ENCODE results near the gene PRSS2. TPM values are rescaled to one million over a fixed set of nuclear protein-coding genes. Genes with fewer than 3 reads are reported as not detected.
A peak's percentile ranks its signal among the peaks of the same experiment; 100 is the strongest.

The PRSS2 gene
- polyA plus RNA-seq, 3 donors, result not detected

- Mint-ChIP-seq H3K27ac (peak overlapping the region in 3 of 7 donors; percentile 27 to 46 (median 43)), H3K4me3 (peak overlapping the region in 1 of 2 donors; percentile 13), H3K9me3 (peaks cover 0 to 4% (median 0%) of the 10 kb centered on the region in 7 donors), H3K27me3 (ENCODE audit: low read depth in 3 of 3) (peaks cover 0 to 3% (median 1%) of the 10 kb centered on the region in 3 donors), H3K4me1 (peaks cover 8% of the 10 kb centered on the region), H3K36me3 (no peaks in the 10 kb centered on the region)
- Histone ChIP-seq H3K36me3 (replicated peaks in 1 of 2; ENCODE audit: control insufficient read depth in 1 of 2, insufficient read depth in 2 of 2, low read length in 2 of 2) (no peaks in the 10 kb centered on the region), H3K9ac (ENCODE audit: insufficient read depth, low read length, poor library complexity, severe bottlenecking) (no peak overlapping the region), H3K4me2 (replicated peaks; ENCODE audit: extremely low read depth, low read length, poor library complexity, severe bottlenecking) (no peak overlapping the region), H3K9me3 (replicated peaks in 1 of 2; ENCODE audit: control insufficient read depth in 1 of 2, insufficient read depth in 1 of 2, low read length in 2 of 2) (no peaks in the 10 kb centered on the region), H3K27me3 (ENCODE audit: control insufficient read depth in 2 of 2, insufficient read depth in 2 of 2, low read length in 2 of 2) (no peaks in the 10 kb centered on the region), H3K27ac (ENCODE audit: low read depth in 1 of 2, low read length in 2 of 2) (no peak overlapping the region), H3K4me3 (replicated peaks in 1 of 3; ENCODE audit: low read depth in 2 of 3, low read length in 3 of 3) (no peak overlapping the region), H3K79me2 (ENCODE audit: insufficient read depth, low read length) (no peaks in the 10 kb centered on the region), H2AFZ (ENCODE audit: insufficient read depth, low read depth, low read length, poor library complexity, severe bottlenecking) (no peak overlapping the region), H3K4me1 (ENCODE audit: control insufficient read depth in 1 of 2, insufficient read depth in 2 of 2, low read length in 2 of 2) (peaks cover 3 to 4% of the 10 kb centered on the region in 2 donors), H4K20me1 (ENCODE audit: insufficient read depth, low read length) (no peaks in the 10 kb centered on the region)
- no peak for DNase-seq
- intact Hi-C loops (cut with micrococcal nuclease), result loop anchor here in 1 of 2 donors (10.0 kb wide), 1 partner anchor 263 kb away; no protein-coding TSS in a partner anchor
- no CpG with 5 or more reads among the region's 6 CpGs for WGBS (ENCODE audit: insufficient coverage)
- TF ChIP-seq CTCF (IDR thresholded peaks at IDR 0.05), result no peak
Measured at GRCh38 chr7:142787783-142788182, 17.0 kb downstream of the PRSS2 start.

GRCh38 chr7:142788303-142789289 lies 17.8 kb downstream of the PRSS2 start:
- H3K9me3 ChIP-seq (replicated peaks in 1 of 2; ENCODE audit: control insufficient read depth in 1 of 2, insufficient read depth in 1 of 2, low read length in 2 of 2), result no peaks in the 10 kb centered on the region
- peaks cover 0 to 3% (median 1%) of the 10 kb centered on the region in 3 donors for H3K27me3 Mint-ChIP-seq (ENCODE audit: low read depth in 3 of 3)
- H3K27me3 ChIP-seq (ENCODE audit: control insufficient read depth in 2 of 2, insufficient read depth in 2 of 2, low read length in 2 of 2), result no peaks in the 10 kb centered on the region
- H2AFZ ChIP-seq (ENCODE audit: insufficient read depth, low read depth, low read length, poor library complexity, severe bottlenecking), result no peak overlapping the region
- H3K4me1 Mint-ChIP-seq, result no peaks in the 10 kb centered on the region
- H3K27ac Mint-ChIP-seq, result peak overlapping the region in 1 of 7 donors; percentile 42
- H3K4me1 ChIP-seq (ENCODE audit: control insufficient read depth in 1 of 2, insufficient read depth in 2 of 2, low read length in 2 of 2), result no peaks in the 10 kb centered on the region
- H3K9me3 Mint-ChIP-seq, result no peaks in the 10 kb centered on the region
- no peaks in the 10 kb centered on the region for H3K36me3 Mint-ChIP-seq
- DNase-seq, result no peak
- peak overlapping the region in 1 of 2 donors; percentile 53 for H3K4me3 Mint-ChIP-seq
- no peak overlapping the region for H3K27ac ChIP-seq (ENCODE audit: low read depth in 1 of 2, low read length in 2 of 2)
- no peaks in the 10 kb centered on the region for H3K36me3 ChIP-seq (replicated peaks in 1 of 2; ENCODE audit: control insufficient read depth in 1 of 2, insufficient read depth in 2 of 2, low read length in 2 of 2)
- no peaks in the 10 kb centered on the region for H3K79me2 ChIP-seq (ENCODE audit: insufficient read depth, low read length)
- intact Hi-C loops (cut with micrococcal nuclease), result loop anchor here in 1 of 2 donors (10.0 kb wide), 1 partner anchor 264 kb away; no protein-coding TSS in a partner anchor
- TF ChIP-seq CTCF (IDR thresholded peaks at IDR 0.05), result no peak
- no peaks in the 10 kb centered on the region for H4K20me1 ChIP-seq (ENCODE audit: insufficient read depth, low read length)
- 96% methylated on average over 6 of the region's 10 CpGs for WGBS (ENCODE audit: insufficient coverage)
- no peak overlapping the region for H3K4me2 ChIP-seq (replicated peaks; ENCODE audit: extremely low read depth, low read length, poor library complexity, severe bottlenecking)
- no peak overlapping the region for H3K4me3 ChIP-seq (replicated peaks in 1 of 3; ENCODE audit: low read depth in 2 of 3, low read length in 3 of 3)
- H3K9ac ChIP-seq (ENCODE audit: insufficient read depth, low read length, poor library complexity, severe bottlenecking), result no peak overlapping the region
